SK-N-SH treated with all-trans-retinoic acid at 6 μM for 48 hours (cell line): Measurements from ENCODE around the gene C8B.

Experiments
- ATAC-seq: fragments of 200-7000 bp; cut with Tn5 transposase; 3 replicates; pipeline ENCODE4 v1.9.1; 2020; ENCODE audit warnings: mild to moderate bottlenecking, moderate library complexity
- ARNTL ChIP-seq: fragments of 450-650 bp; formaldehyde crosslinking; IDR thresholded peaks from 2 replicates; pipeline ENCODE4 v1.5.0; 2020; ENCODE audit warnings: low read depth, mild to moderate bottlenecking, moderate library complexity, borderline replicate concordance
- BACH2 ChIP-seq: fragments of 250-450 bp; sonication (Bioruptor Pico); IDR thresholded peaks from 2 replicates; pipeline ENCODE4 v1.9.0; 2021; ENCODE audit warnings: mild to moderate bottlenecking, borderline replicate concordance
- CSDC2 ChIP-seq: fragments of 250-450 bp; sonication (Bioruptor Pico); IDR thresholded peaks from 2 replicates; pipeline ENCODE4 v1.5.0; 2020; ENCODE audit warnings: mild to moderate bottlenecking, moderate library complexity
- CSRNP3 ChIP-seq: fragments of 250-450 bp; sonication (Bioruptor Pico); IDR thresholded peaks from 2 replicates; pipeline ENCODE4 v1.5.1; 2021; ENCODE audit warnings: mild to moderate bottlenecking, moderate library complexity
- ESRRG ChIP-seq: fragments of 250-450 bp; sonication (Bioruptor Pico); IDR thresholded peaks from 2 replicates; pipeline ENCODE4 v1.6.1; 2021; ENCODE audit warnings: mild to moderate bottlenecking
- ISL1 ChIP-seq: fragments of 250-450 bp; sonication (Bioruptor Pico); IDR thresholded peaks from 2 replicates; pipeline ENCODE4 v2.1.2; 2022; ENCODE audit warnings: mild to moderate bottlenecking, moderate library complexity
- OSR1 ChIP-seq: fragments of 250-450 bp; sonication (Bioruptor Pico); IDR thresholded peaks from 2 replicates; pipeline ENCODE4 v1.8.0; 2022; ENCODE audit warnings: moderate library complexity, mild to moderate bottlenecking, inconsistent platforms
- PATZ1 ChIP-seq: fragments of 250-450 bp; sonication (Bioruptor Pico); IDR thresholded peaks from 2 replicates; pipeline ENCODE4 v1.8.0; 2020; ENCODE audit warnings: mild to moderate bottlenecking, moderate library complexity, borderline replicate concordance
- PPARA ChIP-seq: fragments of 250-450 bp; sonication (Bioruptor Pico); IDR thresholded peaks from 2 replicates; pipeline ENCODE4 v1.5.0; 2020; ENCODE audit warnings: mild to moderate bottlenecking, borderline replicate concordance
- RARB ChIP-seq: fragments of 250-450 bp; sonication (Bioruptor Pico); IDR thresholded peaks from 2 replicates; pipeline ENCODE4 v1.8.0; 2021; ENCODE audit warnings: mild to moderate bottlenecking, moderate library complexity
- SNAI2 ChIP-seq: fragments of 250-450 bp; sonication (Bioruptor Pico); IDR thresholded peaks from 2 replicates; pipeline ENCODE4 v1.5.0; 2020; ENCODE audit warnings: mild to moderate bottlenecking, moderate library complexity
- TCF4 ChIP-seq: fragments of 250-450 bp; sonication (Bioruptor Pico); IDR thresholded peaks from 2 replicates; pipeline ENCODE4 v1.8.0; 2021; ENCODE audit warnings: mild to moderate bottlenecking, moderate library complexity, borderline replicate concordance
- TOX ChIP-seq: fragments of 250-450 bp; sonication (Bioruptor Pico); IDR thresholded peaks from 2 replicates; pipeline ENCODE4 v1.8.0; 2021; ENCODE audit warnings: mild to moderate bottlenecking, moderate library complexity, borderline replicate concordance
- TSHZ2 ChIP-seq: fragments of 250-450 bp; sonication (Bioruptor Pico); IDR thresholded peaks from 2 replicates; pipeline ENCODE4 v1.5.0; 2020; ENCODE audit warnings: mild to moderate bottlenecking, moderate library complexity
- ZC3H10 ChIP-seq: fragments of 250-450 bp; sonication (Bioruptor Pico); IDR thresholded peaks from 2 replicates; pipeline ENCODE4 v1.5.1; 2021; ENCODE audit warnings: mild to moderate bottlenecking, moderate library complexity
- ZFP3 ChIP-seq: fragments of 250-450 bp; sonication (Bioruptor Pico); IDR thresholded peaks from 2 replicates; pipeline ENCODE4 v1.5.0; 2020; ENCODE audit warnings: mild to moderate bottlenecking, moderate library complexity
- ZFP30 ChIP-seq: fragments of 450-650 bp; formaldehyde crosslinking; IDR thresholded peaks from 2 replicates; pipeline ENCODE4 v1.5.0; 2022; ENCODE audit warnings: mild to moderate bottlenecking, moderate library complexity
- ZNF565 ChIP-seq: fragments of 450-650 bp; formaldehyde crosslinking; conservative IDR thresholded peaks from 2 replicates; pipeline ENCODE4 v1.5.0; 2020; ENCODE audit warnings: low read depth, mild to moderate bottlenecking, moderate library complexity
- ZNF70 ChIP-seq: fragments of 450-650 bp; formaldehyde crosslinking; IDR thresholded peaks from 2 replicates; pipeline ENCODE4 v1.5.0; 2020; ENCODE audit warnings: mild to moderate bottlenecking, moderate library complexity
- ZNF8 ChIP-seq: fragments of 450-650 bp; formaldehyde crosslinking; IDR thresholded peaks from 2 replicates; pipeline ENCODE4 v1.5.0; 2020; ENCODE audit warnings: mild to moderate bottlenecking, moderate library complexity
- TF ChIP-seq, protein P1 (sequence below): fragments of 250-450 bp; sonication (Bioruptor Pico); IDR thresholded peaks from 2 replicates; pipeline ENCODE4 v1.5.1; 2020; ENCODE audit warnings: low read depth, mild to moderate bottlenecking, moderate library complexity
- TF ChIP-seq, protein P2 (sequence below): fragments of 250-450 bp; sonication (Bioruptor Pico); IDR thresholded peaks from 2 replicates; pipeline ENCODE4 v1.8.0; 2021; ENCODE audit warnings: low read depth, mild to moderate bottlenecking, moderate library complexity, borderline replicate concordance

C8B gene

DNA sequence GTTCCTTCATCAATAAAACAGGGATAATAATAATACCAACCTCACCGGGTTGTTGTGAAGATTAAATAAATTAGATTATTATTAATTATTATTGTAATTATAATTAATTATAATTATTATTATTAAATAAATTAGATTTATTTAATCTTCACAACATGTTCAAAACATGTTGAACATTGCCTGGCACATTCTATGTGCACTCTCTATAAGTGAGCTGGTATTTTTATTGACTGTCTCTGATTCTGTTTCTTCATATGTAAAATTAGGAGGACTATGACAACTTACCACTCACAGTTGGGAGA, 834 bp upstream of the C8B start:
- ATAC-seq, result no peak

GRCh38 chr1:56965191-56965590, 624 bp downstream of the C8B start:
- ATAC-seq, result no peak
- TF ChIP-seq ARNTL (CRISPR knock-in tag) (no peak), OSR1 (CRISPR knock-in tag) (no peak)

More for the DNA sequence above, 834 bp upstream of the C8B start:
- TF ChIP-seq RARB (CRISPR knock-in tag), result no peak
- TF ChIP-seq, protein P1, sequence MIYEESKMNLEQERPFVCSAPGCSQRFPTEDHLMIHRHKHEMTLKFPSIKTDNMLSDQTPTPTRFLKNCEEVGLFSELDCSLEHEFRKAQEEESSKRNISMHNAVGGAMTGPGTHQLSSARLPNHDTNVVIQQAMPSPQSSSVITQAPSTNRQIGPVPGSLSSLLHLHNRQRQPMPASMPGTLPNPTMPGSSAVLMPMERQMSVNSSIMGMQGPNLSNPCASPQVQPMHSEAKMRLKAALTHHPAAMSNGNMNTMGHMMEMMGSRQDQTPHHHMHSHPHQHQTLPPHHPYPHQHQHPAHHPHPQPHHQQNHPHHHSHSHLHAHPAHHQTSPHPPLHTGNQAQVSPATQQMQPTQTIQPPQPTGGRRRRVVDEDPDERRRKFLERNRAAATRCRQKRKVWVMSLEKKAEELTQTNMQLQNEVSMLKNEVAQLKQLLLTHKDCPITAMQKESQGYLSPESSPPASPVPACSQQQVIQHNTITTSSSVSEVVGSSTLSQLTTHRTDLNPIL (CRISPR knock-in tag), result no peak
- no peak for TF ChIP-seq ZC3H10 (CRISPR knock-in tag)
- TF ChIP-seq, all 23 proteins: peak for 0

DNA sequence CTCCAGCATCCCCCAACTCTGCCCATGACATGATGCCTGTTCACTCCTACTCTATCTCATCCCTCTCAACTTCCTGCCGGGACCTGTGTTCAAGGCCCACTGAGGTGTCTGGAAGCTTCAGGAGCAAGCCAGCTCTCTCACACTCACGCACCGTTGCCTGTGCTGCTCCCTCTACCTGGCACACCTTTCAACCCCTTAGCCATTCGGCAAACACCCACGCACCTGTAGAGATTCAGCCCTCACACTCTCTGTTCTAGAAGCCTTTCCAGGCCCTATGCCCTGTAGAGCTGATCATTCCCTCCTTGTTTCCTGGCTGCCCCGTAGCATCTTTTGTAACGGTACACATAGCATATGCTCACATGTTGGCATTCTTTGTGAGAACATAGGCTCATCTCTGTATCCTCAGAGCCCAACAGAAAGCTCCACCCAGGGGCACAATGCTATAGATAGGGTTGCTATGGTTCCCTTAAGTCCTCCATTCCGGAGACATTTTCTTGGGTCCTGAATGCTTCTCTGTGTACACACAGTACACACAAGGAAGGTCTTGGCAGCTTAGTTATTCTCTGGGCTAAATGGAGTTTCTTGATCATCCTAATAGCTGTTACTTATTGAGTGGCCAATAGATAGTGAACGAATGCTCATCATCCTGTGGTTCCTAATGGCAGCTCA, 1.3 kb downstream of the C8B start:
- ATAC-seq, result no peak
- no peak for TF ChIP-seq ZC3H10 (CRISPR knock-in tag)
- TF ChIP-seq ZFP30 (CRISPR knock-in tag), result no peak
- no peak for TF ChIP-seq ARNTL (CRISPR knock-in tag)
- TF ChIP-seq CSDC2 (CRISPR knock-in tag), result no peak
- TF ChIP-seq SNAI2 (CRISPR knock-in tag), result no peak
- TF ChIP-seq ZNF70 (CRISPR knock-in tag), result no peak
- no peak for TF ChIP-seq PATZ1 (CRISPR knock-in tag)
- TF ChIP-seq PPARA (CRISPR knock-in tag), result no peak
- TF ChIP-seq, protein P2, sequence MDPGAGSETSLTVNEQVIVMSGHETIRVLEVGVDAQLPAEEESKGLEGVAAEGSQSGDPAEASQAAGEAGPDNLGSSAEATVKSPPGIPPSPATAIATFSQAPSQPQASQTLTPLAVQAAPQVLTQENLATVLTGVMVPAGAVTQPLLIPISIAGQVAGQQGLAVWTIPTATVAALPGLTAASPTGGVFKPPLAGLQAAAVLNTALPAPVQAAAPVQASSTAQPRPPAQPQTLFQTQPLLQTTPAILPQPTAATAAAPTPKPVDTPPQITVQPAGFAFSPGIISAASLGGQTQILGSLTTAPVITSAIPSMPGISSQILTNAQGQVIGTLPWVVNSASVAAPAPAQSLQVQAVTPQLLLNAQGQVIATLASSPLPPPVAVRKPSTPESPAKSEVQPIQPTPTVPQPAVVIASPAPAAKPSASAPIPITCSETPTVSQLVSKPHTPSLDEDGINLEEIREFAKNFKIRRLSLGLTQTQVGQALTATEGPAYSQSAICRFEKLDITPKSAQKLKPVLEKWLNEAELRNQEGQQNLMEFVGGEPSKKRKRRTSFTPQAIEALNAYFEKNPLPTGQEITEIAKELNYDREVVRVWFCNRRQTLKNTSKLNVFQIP (CRISPR knock-in tag), result no peak
- TF ChIP-seq ISL1 (CRISPR knock-in tag), result no peak
- no peak for TF ChIP-seq ZNF565
- TF ChIP-seq TSHZ2 (CRISPR knock-in tag), result no peak
- TF ChIP-seq ZNF8 (CRISPR knock-in tag), result no peak
- TF ChIP-seq OSR1 (CRISPR knock-in tag), result no peak
- no peak for TF ChIP-seq CSRNP3
- no peak for TF ChIP-seq RARB (CRISPR knock-in tag)
- TF ChIP-seq ZFP3, result no peak
- no peak for TF ChIP-seq ESRRG (CRISPR knock-in tag)
- TF ChIP-seq, all 23 proteins: peak for 0

GRCh38 chr1:56963667-56964066, 2.1 kb downstream of the C8B start:
- no peak for ATAC-seq
- TF ChIP-seq CSRNP3 (no peak), ZFP30 (CRISPR knock-in tag) (no peak), ISL1 (CRISPR knock-in tag) (no peak), BACH2 (CRISPR knock-in tag) (no peak), ESRRG (CRISPR knock-in tag) (no peak), TCF4 (no peak), PPARA (CRISPR knock-in tag) (no peak), TOX (CRISPR knock-in tag) (no peak), ZNF70 (CRISPR knock-in tag) (no peak), CSDC2 (CRISPR knock-in tag) (no peak), ZC3H10 (CRISPR knock-in tag) (no peak), ZNF565 (no peak), OSR1 (CRISPR knock-in tag) (no peak), ZNF8 (CRISPR knock-in tag) (no peak), SNAI2 (CRISPR knock-in tag) (no peak), ARNTL (CRISPR knock-in tag) (no peak)
- TF ChIP-seq, protein P1 (CRISPR knock-in tag), result no peak
